ENCODE data around the gene ANKRD55.

ANKRD55 gene

DNA sequence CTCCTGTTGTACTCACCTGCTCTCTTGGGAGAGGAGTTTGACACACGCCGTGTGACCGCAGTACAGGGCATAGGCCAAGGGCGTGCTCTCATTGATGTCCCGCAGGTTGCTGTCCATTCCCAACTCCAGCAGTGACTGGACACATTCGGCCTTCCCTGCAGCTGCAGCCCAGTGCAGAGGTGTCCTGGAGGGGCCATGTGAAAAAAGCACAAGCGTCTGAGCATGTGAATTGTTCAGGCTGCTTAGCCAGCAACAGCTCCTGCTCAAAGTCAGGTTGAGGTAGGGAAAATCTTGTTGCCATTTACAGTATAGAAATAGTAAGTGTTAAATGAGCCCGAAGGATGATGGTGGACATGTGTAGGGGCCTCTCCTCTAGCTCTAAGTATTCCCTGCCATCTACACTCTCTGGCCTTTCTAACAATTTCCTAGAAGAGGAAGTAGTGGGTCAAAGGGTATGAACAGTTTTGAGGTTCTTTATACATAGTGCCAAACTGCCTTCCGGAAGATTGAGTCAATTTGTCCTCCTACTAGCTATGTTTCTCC lies 116.5 kb downstream of the ANKRD55 start:
- H3K4me3 ChIP-seq (ENCODE audit: low read depth, low read length) = no peak overlapping the region
- TF ChIP-seq, protein P1, sequence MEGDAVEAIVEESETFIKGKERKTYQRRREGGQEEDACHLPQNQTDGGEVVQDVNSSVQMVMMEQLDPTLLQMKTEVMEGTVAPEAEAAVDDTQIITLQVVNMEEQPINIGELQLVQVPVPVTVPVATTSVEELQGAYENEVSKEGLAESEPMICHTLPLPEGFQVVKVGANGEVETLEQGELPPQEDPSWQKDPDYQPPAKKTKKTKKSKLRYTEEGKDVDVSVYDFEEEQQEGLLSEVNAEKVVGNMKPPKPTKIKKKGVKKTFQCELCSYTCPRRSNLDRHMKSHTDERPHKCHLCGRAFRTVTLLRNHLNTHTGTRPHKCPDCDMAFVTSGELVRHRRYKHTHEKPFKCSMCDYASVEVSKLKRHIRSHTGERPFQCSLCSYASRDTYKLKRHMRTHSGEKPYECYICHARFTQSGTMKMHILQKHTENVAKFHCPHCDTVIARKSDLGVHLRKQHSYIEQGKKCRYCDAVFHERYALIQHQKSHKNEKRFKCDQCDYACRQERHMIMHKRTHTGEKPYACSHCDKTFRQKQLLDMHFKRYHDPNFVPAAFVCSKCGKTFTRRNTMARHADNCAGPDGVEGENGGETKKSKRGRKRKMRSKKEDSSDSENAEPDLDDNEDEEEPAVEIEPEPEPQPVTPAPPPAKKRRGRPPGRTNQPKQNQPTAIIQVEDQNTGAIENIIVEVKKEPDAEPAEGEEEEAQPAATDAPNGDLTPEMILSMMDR (IDR thresholded peaks at IDR 0.05; ENCODE audit: low read depth, low read length) = no peak
- DNase-seq (ENCODE audit: low read depth, low spot score) = no peak
- in situ Hi-C loops (cut with HindIII; ENCODE audit: low sequenced_read_pairs) = no loop called here

DNA sequence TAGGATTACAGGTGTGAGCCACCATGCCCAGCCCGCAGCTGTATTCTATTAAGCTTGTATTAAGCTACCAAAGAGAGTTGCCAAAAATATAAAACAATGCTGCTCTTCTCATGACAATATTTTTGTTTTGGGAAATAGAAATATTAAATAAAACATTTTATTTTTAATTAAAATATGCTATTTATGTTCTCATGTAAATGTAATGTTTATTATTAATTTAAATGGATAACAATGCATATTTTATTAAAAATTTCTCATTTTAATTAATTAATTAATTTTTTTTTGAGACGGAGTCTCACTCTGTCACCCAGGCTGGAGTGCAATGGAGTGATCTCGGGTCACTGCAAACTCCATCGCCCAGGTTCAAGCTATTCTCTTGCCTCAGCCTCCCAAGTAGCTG lies 117.5 kb downstream of the ANKRD55 start:
- no peak for DNase-seq (ENCODE audit: low read depth, low spot score)
- in situ Hi-C loops (cut with HindIII; ENCODE audit: low sequenced_read_pairs) = no loop called here
- H3K4me3 ChIP-seq (ENCODE audit: low read depth, low read length) = no peak overlapping the region
- TF ChIP-seq, protein P1 (IDR thresholded peaks at IDR 0.05; ENCODE audit: low read depth, low read length) = no peak

DNA sequence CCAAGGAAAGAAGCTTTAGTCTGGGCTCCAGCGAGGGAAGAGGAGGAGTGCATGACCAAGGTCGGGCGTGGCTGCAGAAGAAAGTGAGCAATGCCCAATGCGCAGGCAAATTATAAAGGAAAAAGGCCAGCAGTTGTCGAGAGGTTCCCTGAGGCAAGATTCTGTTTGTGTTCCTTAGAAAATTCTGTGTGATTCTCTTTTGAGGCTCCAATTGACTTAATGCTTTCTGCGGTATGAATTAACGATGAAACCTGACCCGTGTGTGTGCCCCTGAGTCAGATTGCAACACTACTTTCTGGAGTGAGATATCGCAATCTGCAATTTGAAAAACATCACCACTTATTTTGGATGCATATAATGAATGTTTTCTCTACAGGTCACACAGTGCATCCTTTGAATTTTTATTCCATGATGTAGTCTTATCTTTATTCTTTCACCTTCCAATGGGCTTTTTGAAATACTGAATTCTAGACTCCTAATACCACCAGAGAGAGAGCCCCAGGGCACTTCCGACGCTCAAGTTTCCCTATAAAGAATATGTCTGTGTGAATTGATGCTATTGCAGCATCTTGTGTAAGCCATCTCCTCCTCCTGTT lies 120.5 kb downstream of the ANKRD55 start:
- TF ChIP-seq, protein P1 (IDR thresholded peaks at IDR 0.05; ENCODE audit: low read depth, low read length) = no peak
- DNase-seq (ENCODE audit: low read depth, low spot score) = no peak
- in situ Hi-C loops (cut with HindIII; ENCODE audit: low sequenced_read_pairs) = no loop called here
- no peak overlapping the region for H3K4me3 ChIP-seq (ENCODE audit: low read depth, low read length)

DNA sequence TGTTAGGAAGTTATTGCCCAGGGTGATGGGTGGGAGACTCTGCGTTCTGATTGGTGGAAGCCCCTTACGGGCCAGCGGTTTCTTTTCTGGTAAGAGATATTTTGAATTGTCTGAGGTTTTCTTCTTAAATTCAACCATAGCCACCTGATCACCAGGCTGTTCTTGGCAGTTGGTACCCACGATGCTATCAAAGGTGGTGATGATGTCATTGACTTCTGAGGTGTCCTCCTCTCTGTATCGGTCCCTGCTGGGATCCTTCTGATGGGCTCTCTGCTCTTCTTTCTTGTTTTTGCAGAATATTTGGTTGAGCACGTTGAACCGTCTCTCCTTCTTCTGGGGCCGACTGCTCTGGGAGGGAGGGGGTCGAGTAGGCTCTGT lies 121.7 kb downstream of the ANKRD55 start:
- DNase-seq (ENCODE audit: low read depth, low spot score) = no peak
- H3K4me3 ChIP-seq (ENCODE audit: low read depth, low read length) = no peak overlapping the region
- TF ChIP-seq, protein P1 (IDR thresholded peaks at IDR 0.05; ENCODE audit: low read depth, low read length) = no peak
- in situ Hi-C loops (cut with HindIII; ENCODE audit: low sequenced_read_pairs) = no loop called here

DNA sequence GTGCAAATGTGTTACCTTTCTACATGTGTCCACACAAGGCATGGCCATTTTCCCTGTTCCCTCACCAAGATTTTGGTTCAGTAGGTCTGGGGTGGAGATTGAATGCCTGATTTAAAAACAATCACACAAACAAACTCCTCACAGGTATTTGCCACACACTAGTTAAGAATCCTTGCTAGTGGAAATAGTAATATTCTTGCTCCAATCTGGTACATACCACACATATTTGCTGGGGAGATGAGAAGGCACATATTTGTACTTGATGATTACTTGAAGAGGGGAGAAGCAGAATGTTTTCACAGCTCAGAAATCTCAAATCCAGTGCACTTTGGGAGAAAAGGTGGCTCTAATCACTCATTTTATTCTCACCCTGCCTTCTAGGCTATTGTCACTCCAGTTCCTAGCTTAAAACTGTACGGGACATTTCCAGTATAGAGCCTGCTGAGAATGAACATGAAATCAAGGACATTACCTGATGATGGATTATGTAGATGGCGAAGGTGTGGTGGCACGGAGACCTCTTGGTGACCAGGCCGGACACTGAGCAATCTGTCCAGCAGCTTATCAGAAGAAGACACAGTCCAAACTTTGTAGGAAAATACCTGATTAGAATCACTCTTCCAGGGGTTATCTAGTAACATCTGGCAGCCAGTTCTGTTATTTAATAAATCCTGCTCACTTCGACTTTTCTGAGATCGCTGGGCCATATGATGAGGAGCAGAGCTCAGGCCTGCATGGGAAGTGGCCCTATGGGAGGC lies 122.3 kb downstream of the ANKRD55 start:
- peak; percentile 35 for DNase-seq (ENCODE audit: low read depth, low spot score)
- in situ Hi-C loops (cut with HindIII; ENCODE audit: low sequenced_read_pairs) = no loop called here
- H3K4me3 ChIP-seq (ENCODE audit: low read depth, low read length) = no peak overlapping the region
- TF ChIP-seq, protein P1 (IDR thresholded peaks at IDR 0.05; ENCODE audit: low read depth, low read length) = no peak

DNA sequence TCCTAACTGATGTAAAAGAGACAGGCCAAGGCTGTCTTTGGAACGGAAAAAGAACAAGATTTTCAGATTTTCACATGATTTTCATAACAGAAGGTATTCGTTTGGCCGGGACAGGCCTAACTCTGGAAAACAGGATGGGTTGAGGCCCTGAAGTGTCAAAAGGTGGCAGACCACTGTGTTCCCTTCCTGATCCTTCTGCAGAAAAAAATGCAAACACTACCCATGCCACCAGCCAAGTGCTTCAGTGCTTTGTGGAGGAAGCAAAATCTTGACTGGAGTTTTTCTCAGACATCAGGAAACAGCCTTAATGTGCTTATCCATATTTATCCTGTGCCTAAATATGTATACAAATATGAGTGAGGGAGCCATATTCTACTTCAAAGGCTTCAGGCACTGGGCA lies 124.9 kb downstream of the ANKRD55 start:
- DNase-seq (ENCODE audit: low read depth, low spot score) = no peak
- TF ChIP-seq, protein P1 (IDR thresholded peaks at IDR 0.05; ENCODE audit: low read depth, low read length) = no peak
- H3K4me3 ChIP-seq (ENCODE audit: low read depth, low read length) = no peak overlapping the region
- in situ Hi-C loops (cut with HindIII; ENCODE audit: low sequenced_read_pairs) = no loop called here

Data from astrocyte of the spinal cord (primary cell).